GM08714 (cell line): ENCODE measurements around the gene GIT2.

ENCODE experiments used
- H3K4me3 ChIP-seq: fragments of 200-500 bp; sonication (Bioruptor generic); 2 replicates; pipeline ENCODE4 v1.5.1; 2014; ENCODE audit warnings: mild to moderate bottlenecking, low read length, inconsistent platforms
- ZNF274 ChIP-seq: IDR thresholded peaks from 2 replicates; pipeline ENCODE4 v1.6.1; 2012; ENCODE audit warnings: mild to moderate bottlenecking, low read depth, low read length

Gene GIT2

DNA sequence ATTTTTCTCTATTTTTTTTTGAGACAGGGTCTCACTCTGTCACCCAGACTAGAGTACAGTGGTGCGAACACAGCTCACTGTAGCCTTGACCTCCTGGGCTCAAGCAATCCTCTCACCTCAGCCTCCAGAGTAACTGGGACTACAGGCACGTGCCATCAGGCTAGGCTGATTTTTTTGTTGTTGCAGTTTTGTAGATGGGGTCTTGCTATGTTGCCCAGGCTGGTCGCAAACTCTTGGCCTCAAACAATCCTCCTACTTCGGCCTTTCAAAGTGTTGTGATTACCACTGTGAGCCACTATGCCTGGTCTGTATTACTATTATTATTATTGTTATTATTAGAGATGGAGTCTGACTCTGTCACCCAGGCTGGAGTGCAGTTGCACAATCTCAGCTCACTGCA is 23.3 kb downstream of the GIT2 start:
- no peak overlapping the region; the same call in 1 of the 2 replicates for H3K4me3 ChIP-seq
- no peak for TF ChIP-seq ZNF274

DNA sequence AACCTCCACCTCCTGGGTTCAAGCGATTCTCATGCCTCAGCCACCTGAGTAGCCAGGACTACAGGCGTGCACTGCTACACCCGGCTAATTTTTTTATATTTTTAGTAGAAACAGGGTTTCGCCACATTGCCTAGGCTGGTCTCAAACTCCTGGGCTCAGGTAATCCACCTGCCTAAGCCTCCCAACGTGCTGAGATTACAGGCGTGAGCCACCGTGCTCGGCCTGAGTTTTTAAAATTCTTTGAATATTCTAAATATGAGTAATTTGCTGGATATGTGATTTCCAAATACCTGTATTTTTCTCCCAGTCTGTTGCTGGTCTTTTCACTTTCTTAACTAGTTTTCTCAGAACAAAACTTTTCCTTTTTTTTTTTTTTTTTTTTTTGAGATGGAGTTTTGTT is 27.4 kb downstream of the GIT2 start:
- no peak overlapping the region for H3K4me3 ChIP-seq
- no peak for TF ChIP-seq ZNF274

DNA sequence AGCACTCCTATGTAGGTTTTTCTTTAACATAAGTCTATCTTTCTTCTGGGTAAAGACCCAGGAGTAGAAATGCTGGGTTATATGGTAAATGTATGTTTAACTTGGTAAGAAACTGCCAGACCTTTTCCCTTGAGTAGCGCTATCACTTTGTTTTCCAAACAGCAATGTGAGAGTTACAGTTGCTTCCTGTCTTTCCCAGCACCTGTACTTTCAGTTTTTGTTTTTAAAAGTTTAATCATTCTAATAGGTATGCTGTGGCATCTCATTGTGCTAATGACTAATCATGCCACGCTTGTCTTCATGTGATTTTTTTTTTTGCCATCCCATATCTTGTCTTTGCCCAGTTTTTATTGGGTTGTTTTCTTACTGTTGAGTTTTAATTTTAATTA is 28.1 kb downstream of the GIT2 start:
- no peak for TF ChIP-seq ZNF274
- no peak overlapping the region for H3K4me3 ChIP-seq

DNA sequence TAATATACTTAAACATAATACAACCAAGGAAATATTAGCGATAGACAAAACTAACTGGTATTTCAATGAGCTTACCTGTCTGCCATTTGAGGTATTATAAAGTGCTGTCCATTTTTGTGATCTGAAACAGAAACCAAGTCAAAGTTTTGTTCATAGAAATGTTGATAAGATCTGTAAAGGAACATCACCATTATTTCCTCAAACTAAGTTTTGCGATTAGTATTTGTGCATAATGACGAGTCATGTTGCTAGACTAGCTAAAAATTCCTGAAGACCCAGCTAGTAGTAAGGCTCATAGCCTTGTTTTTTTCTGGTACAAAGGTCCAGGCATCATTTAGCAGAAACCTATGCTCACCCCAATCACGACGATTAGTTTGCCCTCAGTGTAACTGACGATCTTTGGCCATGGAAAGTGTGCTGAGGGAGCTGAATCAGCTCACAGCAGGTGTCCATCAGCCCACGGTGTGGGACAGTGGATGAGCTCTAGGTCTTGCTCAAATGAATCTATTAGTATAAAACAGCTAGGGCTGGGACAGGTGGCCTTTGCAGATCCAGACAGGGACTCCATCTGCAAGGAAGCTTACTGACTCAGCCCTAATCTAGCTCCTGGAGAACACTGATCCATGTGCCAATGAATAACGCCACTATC is 28.7 kb downstream of the GIT2 start:
- TF ChIP-seq ZNF274, result no peak
- H3K4me3 ChIP-seq, result no peak overlapping the region

DNA sequence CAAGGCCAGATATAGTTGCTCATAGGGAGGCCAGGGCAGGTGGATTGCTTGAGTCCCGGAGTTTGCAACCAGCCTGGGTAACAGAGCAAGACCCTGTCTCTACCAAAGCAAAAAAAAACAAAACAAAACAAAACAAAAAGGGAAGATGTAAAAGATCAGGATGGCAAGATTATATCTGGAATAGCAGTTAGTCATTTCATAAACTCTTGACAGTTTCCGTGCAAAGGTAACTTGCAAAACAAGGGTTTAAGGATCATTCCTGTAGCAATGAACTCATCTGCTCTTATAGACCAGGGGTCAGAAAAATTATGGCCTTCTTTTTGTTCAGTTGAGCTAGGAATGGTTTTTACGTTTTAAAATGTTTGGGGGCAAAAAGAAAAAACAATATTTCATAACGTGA is 29.6 kb downstream of the GIT2 start:
- no peak for TF ChIP-seq ZNF274
- no peak overlapping the region for H3K4me3 ChIP-seq

DNA sequence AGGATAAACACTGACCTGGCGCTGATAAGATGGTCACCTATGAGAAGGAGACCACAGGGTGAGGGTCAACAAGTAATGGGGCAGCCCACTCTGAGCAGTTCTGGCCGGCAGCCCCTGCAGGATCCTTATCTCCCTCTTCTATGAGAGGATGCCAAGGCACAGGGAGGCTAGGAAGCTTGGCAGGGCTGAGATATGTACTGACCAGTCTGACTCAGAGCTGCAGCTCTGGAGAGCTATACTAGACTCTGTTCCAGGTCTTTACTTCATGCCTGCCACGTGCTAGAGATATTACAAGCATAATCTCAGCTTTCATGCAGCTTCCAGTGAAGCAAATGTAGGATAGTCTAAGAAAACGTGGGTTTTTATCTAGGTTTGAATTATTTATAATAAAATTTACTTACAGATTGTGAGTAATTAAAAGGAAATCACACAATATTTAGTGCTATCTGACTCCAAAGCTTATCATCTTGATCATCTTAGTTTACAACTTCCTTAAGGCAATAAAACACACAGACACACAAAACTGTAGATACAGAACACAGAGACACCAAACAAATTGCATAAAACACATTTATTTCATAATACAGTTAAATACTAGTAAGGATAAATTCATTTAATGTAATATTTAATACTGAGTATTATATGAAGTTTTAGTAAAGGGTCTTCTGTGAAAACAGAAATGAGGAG is 32.3 kb downstream of the GIT2 start:
- TF ChIP-seq ZNF274, result no peak
- H3K4me3 ChIP-seq, result no peak overlapping the region

DNA sequence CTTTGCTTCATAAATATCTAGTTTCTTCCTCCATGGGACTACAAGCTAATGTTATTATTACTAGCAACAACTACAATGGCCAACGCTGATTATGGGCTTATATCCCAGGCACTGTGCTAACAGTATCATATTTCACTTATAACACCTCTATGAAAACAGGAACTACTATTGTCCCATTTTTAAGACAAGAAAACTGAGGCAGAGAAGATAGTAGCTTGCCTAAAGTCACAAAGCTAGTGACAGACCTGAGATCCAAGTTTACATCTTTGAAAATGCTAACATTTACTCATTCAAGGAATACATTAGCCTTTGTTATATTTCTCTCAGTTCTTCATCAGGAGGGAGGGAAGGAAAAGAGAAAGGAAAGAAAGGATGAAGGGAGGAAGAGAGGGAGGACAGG is 32.8 kb downstream of the GIT2 start:
- no peak for TF ChIP-seq ZNF274
- H3K4me3 ChIP-seq, result no peak overlapping the region

DNA sequence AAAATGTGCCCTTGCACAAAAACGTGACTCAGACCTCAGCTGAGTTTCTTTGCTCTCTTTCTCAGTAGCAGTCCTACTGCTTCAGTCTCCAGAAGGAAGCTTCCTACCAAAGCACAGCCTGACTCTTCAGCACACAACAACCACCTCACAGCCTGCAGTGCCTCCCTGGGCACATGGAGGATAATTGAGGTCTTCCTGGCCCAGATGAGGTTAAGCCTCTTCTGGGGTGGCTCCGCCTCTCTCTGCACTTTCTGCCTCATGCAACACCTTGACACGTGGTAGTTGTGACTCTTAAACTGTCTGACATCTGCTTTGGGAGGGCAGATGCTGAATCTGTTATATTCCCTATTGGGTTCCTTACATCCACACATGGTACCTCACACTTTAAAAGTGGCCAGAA is 33.8 kb downstream of the GIT2 start:
- no peak overlapping the region for H3K4me3 ChIP-seq
- no peak for TF ChIP-seq ZNF274

DNA sequence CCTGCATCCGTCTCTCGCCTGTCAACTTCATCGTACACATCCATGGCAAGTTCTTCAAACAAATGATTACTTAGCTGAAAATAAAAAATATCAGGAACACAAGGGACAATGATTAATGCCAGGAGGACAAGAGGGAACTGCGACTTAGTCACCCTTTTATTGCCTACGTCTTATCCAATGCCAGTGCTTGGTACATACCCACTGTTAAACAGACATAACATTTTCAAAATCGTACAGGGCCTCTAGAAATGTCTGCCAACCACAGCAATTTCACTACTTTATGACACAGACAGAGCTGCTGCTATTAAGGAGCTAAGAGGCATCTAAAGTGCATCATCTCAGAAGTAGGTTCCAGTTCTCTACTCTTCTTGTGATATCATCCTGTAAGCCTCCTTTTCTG is 34.6 kb downstream of the GIT2 start:
- TF ChIP-seq ZNF274, result no peak
- H3K4me3 ChIP-seq, result no peak overlapping the region

DNA sequence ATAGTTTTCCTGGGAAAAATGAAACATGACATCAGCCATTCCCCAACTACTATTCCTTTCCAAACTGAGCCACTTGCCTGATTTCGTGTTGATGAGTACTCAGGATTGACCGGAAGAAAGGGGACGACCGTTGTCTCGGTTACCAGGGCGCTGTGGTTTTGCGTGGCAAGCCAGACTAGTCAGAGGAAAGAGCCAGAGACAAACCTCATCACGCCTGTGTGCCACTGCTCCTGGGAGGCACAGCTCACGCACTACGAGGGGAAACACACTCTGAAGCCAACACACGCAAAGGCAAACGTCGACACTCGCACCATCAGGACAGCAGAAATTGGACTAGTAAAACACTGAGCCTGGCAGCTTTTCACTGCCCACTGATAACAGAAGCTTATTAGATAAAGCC is 35.0 kb downstream of the GIT2 start:
- no peak overlapping the region for H3K4me3 ChIP-seq
- no peak for TF ChIP-seq ZNF274

DNA sequence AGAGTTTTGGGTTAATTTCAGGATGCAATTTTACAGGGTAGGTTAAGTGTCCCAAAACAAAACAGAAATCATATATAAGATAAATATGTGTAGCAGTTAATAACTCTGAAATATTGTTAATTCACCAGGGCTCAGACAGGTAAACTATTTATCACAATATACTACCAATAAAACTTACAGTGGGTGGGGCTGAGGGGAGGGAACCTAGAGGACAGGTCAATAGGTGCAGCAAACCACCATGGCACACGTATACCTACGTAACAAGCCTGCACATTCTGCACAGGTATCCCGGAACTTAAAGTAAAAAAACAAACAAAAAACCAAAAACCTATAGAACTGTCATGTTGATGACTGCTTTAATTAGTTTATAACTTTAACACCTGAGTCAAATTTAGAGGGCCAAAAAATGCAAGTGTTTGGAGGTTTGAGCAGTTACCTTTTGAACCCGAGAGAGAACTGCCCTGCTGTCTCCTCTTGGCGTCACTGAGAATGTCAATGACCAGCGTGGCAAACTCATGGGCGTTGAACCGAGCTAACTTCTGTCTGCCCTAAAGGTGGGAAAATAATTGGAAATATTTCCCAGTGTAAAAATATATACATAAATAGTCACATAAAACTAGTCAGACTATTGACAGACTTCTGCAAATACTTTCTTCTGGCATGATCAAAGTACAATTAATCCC is 36.6 kb downstream of the GIT2 start:
- no peak overlapping the region for H3K4me3 ChIP-seq
- TF ChIP-seq ZNF274, result no peak

DNA sequence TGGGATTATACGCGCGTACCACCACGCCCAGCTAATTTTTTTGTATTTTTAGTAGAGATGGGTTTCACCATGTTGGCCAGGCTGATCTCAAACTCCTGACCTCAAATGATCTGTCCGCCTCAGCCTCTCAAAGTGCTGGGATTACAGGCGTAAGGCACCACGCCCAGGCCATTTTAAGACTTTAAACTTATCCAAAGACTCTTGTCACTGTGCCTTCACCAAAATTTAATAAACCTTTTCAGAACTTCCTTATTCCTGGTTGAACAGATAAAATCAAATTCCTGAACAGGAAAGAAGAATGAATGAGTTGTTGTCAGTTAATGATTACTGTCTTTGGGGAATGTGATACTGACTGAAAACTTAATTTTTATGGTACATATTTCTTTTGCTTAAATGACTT is 37.8 kb downstream of the GIT2 start:
- TF ChIP-seq ZNF274, result no peak
- H3K4me3 ChIP-seq, result no peak overlapping the region

DNA sequence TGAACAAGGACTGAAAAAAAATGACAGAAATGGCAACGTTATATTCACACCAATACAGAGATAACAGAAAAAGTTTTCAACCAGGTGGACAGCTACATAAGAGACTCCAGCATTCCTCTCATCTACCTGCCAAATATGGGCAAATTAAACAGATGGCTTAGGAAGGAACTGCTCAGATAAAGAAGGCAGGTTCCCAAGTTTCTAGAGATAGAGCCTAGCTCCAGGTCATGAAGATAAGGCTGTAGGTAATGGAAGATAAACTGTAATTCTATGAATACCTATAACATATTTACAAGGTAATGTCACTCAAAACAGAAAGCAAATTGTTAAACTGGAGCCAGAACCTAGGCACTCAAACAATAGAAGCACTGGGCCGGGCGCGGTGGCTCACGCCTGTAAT is 42.5 kb downstream of the GIT2 start:
- H3K4me3 ChIP-seq, result no peak overlapping the region
- TF ChIP-seq ZNF274, result no peak

DNA sequence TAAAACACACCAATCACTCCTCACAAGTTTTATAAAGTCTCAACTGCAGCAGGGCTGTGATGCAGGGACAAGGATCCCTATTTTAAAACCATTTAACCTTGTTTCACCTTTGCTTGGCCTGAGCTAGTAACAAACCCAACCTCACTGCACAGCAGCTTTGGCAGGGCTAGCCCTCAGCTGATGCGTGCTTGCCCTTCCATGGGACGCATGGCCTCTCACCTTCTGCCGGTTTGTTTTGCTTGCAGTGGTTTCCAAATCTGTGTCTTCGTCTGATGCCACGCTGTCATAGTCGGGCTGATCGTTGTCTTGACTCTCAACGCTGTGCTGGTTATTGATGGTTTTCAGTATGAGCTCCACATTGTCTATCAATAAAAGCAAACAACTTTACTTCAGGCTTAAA is 43.3 kb downstream of the GIT2 start:
- no peak for TF ChIP-seq ZNF274
- H3K4me3 ChIP-seq, result no peak overlapping the region

DNA sequence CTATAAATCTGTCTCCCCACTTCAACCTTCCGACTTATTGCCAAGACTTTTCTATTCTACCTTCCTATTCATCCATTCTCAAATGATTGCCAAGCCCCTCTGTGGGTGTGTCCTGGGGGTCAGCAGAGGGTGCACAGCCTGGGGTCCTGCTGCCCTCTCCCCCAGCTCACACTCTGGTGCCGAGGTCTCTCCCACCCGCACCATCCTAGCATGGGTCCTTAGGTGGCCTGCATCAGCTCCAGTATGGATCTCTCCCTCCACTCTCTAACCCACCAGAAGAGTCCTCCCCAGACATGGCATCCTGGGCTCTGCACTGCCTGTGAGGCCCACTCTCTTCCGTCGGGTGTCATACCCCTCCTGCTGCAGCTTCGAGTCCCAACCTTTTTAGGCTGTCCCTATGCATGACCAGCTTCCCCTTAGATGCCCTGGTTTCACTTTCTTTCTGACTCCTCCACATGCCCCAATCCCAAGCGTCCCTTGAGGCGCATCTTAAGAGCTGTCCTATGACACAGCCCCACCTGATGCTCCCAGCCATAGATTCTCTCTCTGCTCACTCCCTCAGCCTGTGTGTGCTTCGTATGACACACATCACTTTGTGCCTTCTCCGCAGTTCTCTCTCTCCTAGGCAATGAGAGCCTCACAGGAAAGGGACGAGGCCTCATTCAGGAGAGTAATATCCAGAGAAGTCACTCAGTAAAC is 43.9 kb downstream of the GIT2 start:
- no peak for TF ChIP-seq ZNF274
- H3K4me3 ChIP-seq, result no peak overlapping the region

DNA sequence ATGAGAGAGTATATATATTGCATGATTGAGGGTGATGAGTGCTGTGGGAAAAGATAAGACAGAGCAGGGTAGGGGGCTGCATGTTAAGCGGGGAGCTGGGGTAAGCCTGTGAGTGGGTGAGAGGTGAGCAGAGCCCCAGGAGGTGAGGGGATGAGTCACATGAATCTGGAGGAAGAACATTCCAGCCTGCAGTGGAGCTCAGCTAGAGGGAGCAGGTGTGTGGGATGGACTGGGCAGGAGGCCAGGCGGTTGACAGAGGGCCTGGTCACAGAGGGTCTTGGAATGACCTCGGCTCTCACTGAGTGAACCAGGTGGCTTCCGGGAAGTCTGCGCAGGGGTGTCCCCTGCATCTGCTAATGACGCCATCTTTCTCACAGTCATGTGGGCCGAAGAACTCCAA is 44.4 kb downstream of the GIT2 start:
- no peak for TF ChIP-seq ZNF274
- no peak overlapping the region for H3K4me3 ChIP-seq
